ENCODE measurements around the gene TRPM2. TPM values are rescaled to one million over a fixed set of nuclear protein-coding genes. Genes with fewer than 3 reads are reported as not detected.

TRPM2 gene
- total and polyA plus RNA-seq, 2 donors (not counting 3 experiments of a cell fraction or from before 2014, with no cell fraction given), result not detected

GRCh38 chr21:44365251-44365966, 12.0 kb downstream of the TRPM2 start:
- no peaks in the 10 kb centered on the region for H3K4me1 ChIP-seq (ENCODE audit: control insufficient read depth, extremely low read depth, insufficient read depth, low read length)
- no peak overlapping the region for H3K27ac ChIP-seq (ENCODE audit: insufficient read depth, low read depth, low read length)
- no peaks in the 10 kb centered on the region for H3K9me3 ChIP-seq (replicated peaks; ENCODE audit: control insufficient read depth, insufficient read depth, low read length)
- H3K36me3 ChIP-seq (ENCODE audit: control insufficient read depth in 2 of 2, extremely low read depth in 1 of 2, insufficient read depth in 2 of 2, low read length in 2 of 2), result no peaks in the 10 kb centered on the region
- no peak overlapping the region for H2AFZ ChIP-seq (ENCODE audit: low read depth, low read length)
- intact Hi-C loops (cut with micrococcal nuclease), result no loop called here
- POLR2A ChIA-PET, result no interaction called here
- H3K9me1 ChIP-seq (replicated peaks; ENCODE audit: control insufficient read depth, extremely low read depth, insufficient read depth, low read length), result no peaks in the 10 kb centered on the region
- no peak overlapping the region for H3K4me2 ChIP-seq (ENCODE audit: insufficient read depth, low read length)
- no peak for FAIRE-seq
- BruUV-seq (replicated peaks), result no TSS peak
- no peaks in the 10 kb centered on the region for H4K20me1 ChIP-seq (replicated peaks; ENCODE audit: control insufficient read depth, extremely low read depth, insufficient read depth, low read length)
- CTCF ChIA-PET, result no interaction called here
- no peak overlapping the region for H3K9ac ChIP-seq (replicated peaks; ENCODE audit: extremely low read depth, insufficient read depth, low read length)
- H3K79me2 ChIP-seq (ENCODE audit: control insufficient read depth, insufficient read depth, low read length), result no peaks in the 10 kb centered on the region
- peaks cover 0 to 4% of the 10 kb centered on the region in 2 experiments for H3K27me3 ChIP-seq (ENCODE audit: control insufficient read depth in 2 of 2, insufficient read depth in 2 of 2, low read length in 2 of 2)
- TF ChIP-seq POLR2A (IDR thresholded peaks at IDR 0.05; ENCODE audit: low read depth, low read length), result no peak
- no peak for TF ChIP-seq JUN (IDR thresholded peaks at IDR 0.05; ENCODE audit: borderline replicate concordance, insufficient read depth, insufficient read length, low read depth)
- no peak for TF ChIP-seq GATA2 (IDR thresholded peaks at IDR 0.05; ENCODE audit: insufficient read depth, insufficient read length, low read depth, low read length)
- no peak for TF ChIP-seq MAX (IDR thresholded peaks at IDR 0.05; ENCODE audit: insufficient read depth, insufficient read length)
- TF ChIP-seq EZH2 (IDR thresholded peaks at IDR 0.05; ENCODE audit: borderline replicate concordance, low read depth, low read length, severe bottlenecking), result no peak
- TF ChIP-seq FOS (IDR thresholded peaks at IDR 0.05; ENCODE audit: borderline replicate concordance, insufficient read depth, low read length), result no peak
- TF ChIP-seq MYC (IDR thresholded peaks at IDR 0.05; ENCODE audit: low read depth, low read length), result no peak
- no peak for TF ChIP-seq POLR2AphosphoS5 (IDR thresholded peaks at IDR 0.05; ENCODE audit: insufficient read depth, low read depth, low read length)
- DNase-seq (ENCODE audit: low read depth, low spot score), result no peak
- dilution Hi-C loops (cut with MboI; ENCODE audit: extremely low pct_ligation_motif_present, low sequenced_read_pairs), result no loop called here
- H3K4me3 ChIP-seq (replicated peaks in 1 of 3; ENCODE audit: insufficient read depth in 1 of 3, low read depth in 1 of 3, low read length in 3 of 3), result no peak overlapping the region

Measured in endothelial cell of umbilical vein (primary cell).